Astrocyte (in vitro differentiated cells and primary cell): ENCODE data around the gene INSYN2B.

Source experiments
- CTCF ChIP-seq: IDR thresholded peaks from 2 replicates; pipeline ENCODE4 v1.5.1; 2011; ENCODE audit warnings: low read depth, mild to moderate bottlenecking, inconsistent platforms, low read length, moderate library complexity; ENCODE audit not compliant: insufficient read depth
- EZH2 ChIP-seq: IDR thresholded peaks from 2 replicates; pipeline ENCODE4 v1.6.1; 2012; ENCODE audit warnings: mild to moderate bottlenecking, low read length, inconsistent platforms; ENCODE audit not compliant: insufficient read depth

- no peak for TF ChIP-seq CTCF
- no peak for TF ChIP-seq EZH2
Observed at GRCh38 chr5:169945831-169946261, 34.4 kb downstream of the INSYN2B start.
